Caco-2 (cell line): ENCODE data around the gene STK10. TPM values are rescaled to one million over a fixed set of nuclear protein-coding genes. Genes with fewer than 3 reads are reported as not detected.

ENCODE experiments used
- BruUV-seq: library from RNA; stranded (reverse); fragments of 400-500 nt; replicated peaks from 2 replicates; lab custom pipeline; 2021; lab: Mats Ljungman, UMichigan
- CTCF ChIA-PET: fragments of 300-600 bp; sonication (Branson Sonifier 250); formaldehyde crosslinking; loops from one replicate; lab custom pipeline; 2022; ENCODE audit warnings: antibody characterized with exemption; lab: Charles Lee
- POLR2A ChIA-PET: fragments of 300-600 bp; sonication (Branson Sonifier 250); formaldehyde crosslinking; loops from one replicate; lab custom pipeline; 2022; ENCODE audit warnings: antibody characterized with exemption; lab: Charles Lee
- DNase-seq, 2 experiments: peaks; one replicate each; pipeline versions ENCODE4 v3.0.0 to v3.0.0-alpha.2; 2020 to 2022
- H3K27me3 ChIP-seq: replicated peaks from 2 replicates; pipeline ENCODE4 v1.6.0; 2011; ENCODE audit warnings: low read length; ENCODE audit not compliant: control insufficient read depth, insufficient read depth
- H3K36me3 ChIP-seq: 2 replicates; pipeline ENCODE4 v1.5.1; 2011; ENCODE audit warnings: low read length; ENCODE audit not compliant: control insufficient read depth, insufficient read depth
- H3K4me1 ChIP-seq: fragments of 250-450 bp; sonication (Bioruptor Pico); 2 replicates; pipeline ENCODE4 v1.5.1; 2020; ENCODE audit warnings: mild to moderate bottlenecking
- H3K4me3 ChIP-seq: 2 replicates; pipeline ENCODE4 v1.5.1; 2011; ENCODE audit warnings: low read depth, mild to moderate bottlenecking, control low read depth, low read length
- H3K9me3 ChIP-seq: fragments of 250-450 bp; sonication (Bioruptor Pico); 2 replicates; pipeline ENCODE4 v1.5.1; 2020; ENCODE audit warnings: mild to moderate bottlenecking, moderate library complexity
- H3K27ac Mint-ChIP-seq: one replicate; pipeline ENCODE4 v1.8.0; 2022; ENCODE audit warnings: mixed read lengths; ENCODE audit not compliant: unreplicated experiment
- H3K27me3 Mint-ChIP-seq: one replicate; pipeline ENCODE4 v1.8.0; 2022; ENCODE audit warnings: mixed read lengths; ENCODE audit not compliant: insufficient read depth, unreplicated experiment
- H3K36me3 Mint-ChIP-seq: one replicate; pipeline ENCODE4 v1.8.0; 2022; ENCODE audit warnings: mild to moderate bottlenecking, mixed read lengths; ENCODE audit not compliant: insufficient read depth, unreplicated experiment
- H3K4me1 Mint-ChIP-seq: one replicate; pipeline ENCODE4 v1.8.0; 2022; ENCODE audit warnings: low read depth, mixed read lengths; ENCODE audit not compliant: unreplicated experiment
- H3K4me3 Mint-ChIP-seq: one replicate; pipeline ENCODE4 v1.8.0; 2022; ENCODE audit warnings: mild to moderate bottlenecking, moderate library complexity, mixed read lengths; ENCODE audit not compliant: unreplicated experiment
- H3K9me3 Mint-ChIP-seq: one replicate; pipeline ENCODE4 v1.8.0; 2022; ENCODE audit warnings: mixed read lengths; ENCODE audit not compliant: unreplicated experiment
- CTCF ChIP-seq, 2 experiments: fragments of 200-600 bp in 1 of 2; IDR thresholded peaks; 1 replicate in 1 of 2; 2 replicates in 1 of 2; pipeline versions ENCODE4 v1.5.1 to v1.8.0; 2011 to 2022; ENCODE audit warnings: antibody characterized with exemption in 1 of 2, control low read depth in 1 of 2, inconsistent platforms in 1 of 2, low read depth in 1 of 2, low read length in 1 of 2, mild to moderate bottlenecking in 1 of 2, moderate library complexity in 1 of 2; ENCODE audit not compliant: insufficient read depth in 1 of 2, severe bottlenecking in 1 of 2, unreplicated experiment in 1 of 2
- intact Hi-C: fragments of 100-400 bp; cut with micrococcal nuclease; formaldehyde crosslinking; loops from one replicate; pipeline ENCODE4 v1.10.0; 2022; ENCODE audit not compliant: unreplicated experiment
- total RNA-seq: library from RNA; stranded (reverse); gene quantifications from 2 replicates; pipeline ENCODE4 v1.2.3, GENCODE V29; 2022

STK10 gene
- total RNA-seq, 1 experiment from 2014 or later, result 10.3 TPM

DNA sequence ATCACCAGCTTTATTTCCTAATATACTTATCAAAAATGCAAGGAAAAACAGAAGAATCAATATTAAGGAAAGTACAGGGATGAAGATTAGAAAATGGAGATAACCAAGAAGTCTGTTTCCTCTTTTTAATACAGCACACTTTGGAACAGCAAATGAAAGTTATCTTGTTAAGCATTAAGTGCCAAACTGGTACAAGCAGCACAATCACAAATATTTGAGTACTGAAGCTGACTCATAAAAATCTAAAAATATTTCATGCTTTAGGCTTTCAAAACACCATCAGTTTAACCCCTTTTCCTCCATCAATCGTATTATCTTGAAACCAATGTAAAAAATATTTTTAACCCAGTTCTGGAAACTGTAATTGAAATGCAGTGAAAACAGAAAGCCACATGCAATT, 184.3 kb downstream of the STK10 start:
- H3K27me3 ChIP-seq, result no peaks in the 10 kb centered on the region
- no peaks in the 10 kb centered on the region for H3K27me3 Mint-ChIP-seq
- no peaks in the 10 kb centered on the region for H3K9me3 ChIP-seq
- no peak overlapping the region for H3K4me3 Mint-ChIP-seq
- peaks cover 34% of the 10 kb centered on the region for H3K4me1 Mint-ChIP-seq
- intact Hi-C loops, result no loop called here
- no peak for DNase-seq
- no peaks in the 10 kb centered on the region for H3K36me3 ChIP-seq
- peaks cover 22% of the 10 kb centered on the region for H3K36me3 Mint-ChIP-seq
- no peaks in the 10 kb centered on the region for H3K9me3 Mint-ChIP-seq
- peaks cover 20% of the 10 kb centered on the region for H3K4me1 ChIP-seq
- BruUV-seq, result no TSS peak
- TF ChIP-seq CTCF (IDR thresholded peaks at IDR 0.05; ENCODE audit: insufficient read depth in 1 of 2, low read depth in 1 of 2, low read length in 1 of 2, severe bottlenecking in 1 of 2, unreplicated experiment in 1 of 2), result no peak
- H3K4me3 ChIP-seq, result no peak overlapping the region
- CTCF ChIA-PET, result no interaction called here
- no peak overlapping the region for H3K27ac Mint-ChIP-seq
- POLR2A ChIA-PET, result no interaction called here

- Histone ChIP-seq H3K36me3 (no peaks in the 10 kb centered on the region), H3K27me3 (no peaks in the 10 kb centered on the region), H3K9me3 (no peaks in the 10 kb centered on the region), H3K4me3 (no peak overlapping the region), H3K4me1 (peaks cover 13% of the 10 kb centered on the region)
- Mint-ChIP-seq H3K27me3 (no peaks in the 10 kb centered on the region), H3K9me3 (no peaks in the 10 kb centered on the region), H3K27ac (no peak overlapping the region), H3K36me3 (peaks cover 24% of the 10 kb centered on the region), H3K4me1 (peaks cover 35% of the 10 kb centered on the region), H3K4me3 (no peak overlapping the region)
- intact Hi-C loops, result no loop called here
- CTCF ChIA-PET, result no interaction called here
- no TSS peak for BruUV-seq
- no peak for TF ChIP-seq CTCF (IDR thresholded peaks at IDR 0.05; ENCODE audit: insufficient read depth in 1 of 2, low read depth in 1 of 2, low read length in 1 of 2, severe bottlenecking in 1 of 2, unreplicated experiment in 1 of 2)
- DNase-seq, result no peak
- POLR2A ChIA-PET, result no interaction called here
These were observed 185.0 kb downstream of the STK10 start for GRCh38 chr5:172002840-172003512.

DNA sequence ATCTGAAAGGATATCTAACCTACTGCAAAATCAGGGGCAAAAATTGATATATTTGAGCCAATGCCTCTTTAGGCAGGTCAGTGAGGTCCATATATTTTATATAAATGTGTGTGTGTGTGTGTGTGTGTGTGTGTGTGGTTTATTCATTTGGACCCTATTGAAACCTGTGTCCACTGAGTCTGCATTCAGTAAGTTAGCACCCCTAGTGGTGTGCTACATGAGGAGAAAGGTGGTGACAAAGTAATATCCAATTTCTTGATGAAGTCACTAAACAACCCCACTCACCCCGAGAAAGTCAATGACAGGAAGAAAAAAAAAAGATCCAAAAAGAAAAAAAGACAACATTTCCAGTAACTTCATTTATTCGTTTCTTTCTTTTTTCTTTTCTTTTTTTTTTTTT, 185.7 kb downstream of the STK10 start:
- peak in 1 of 2 experiments; percentile 29 for DNase-seq
- TF ChIP-seq CTCF (IDR thresholded peaks at IDR 0.05; ENCODE audit: insufficient read depth in 1 of 2, low read depth in 1 of 2, low read length in 1 of 2, severe bottlenecking in 1 of 2, unreplicated experiment in 1 of 2), result peak; percentile 24 to 56
- intact Hi-C loops, result no loop called here
- peaks cover 14% of the 10 kb centered on the region for H3K4me1 ChIP-seq
- POLR2A ChIA-PET, result no interaction called here
- Mint-ChIP-seq H3K9me3 (no peaks in the 10 kb centered on the region), H3K4me3 (no peak overlapping the region), H3K36me3 (peaks cover 27% of the 10 kb centered on the region), H3K4me1 (peaks cover 41% of the 10 kb centered on the region), H3K27ac (no peak overlapping the region), H3K27me3 (no peaks in the 10 kb centered on the region)
- H3K27me3 ChIP-seq, result no peaks in the 10 kb centered on the region
- H3K36me3 ChIP-seq, result no peaks in the 10 kb centered on the region
- no peaks in the 10 kb centered on the region for H3K9me3 ChIP-seq
- no peak overlapping the region for H3K4me3 ChIP-seq
- BruUV-seq, result no TSS peak
- CTCF ChIA-PET, result no interaction called here
